Kidney epithelial cell (primary cell): ENCODE data around the gene HOXB5. TPM values are rescaled to one million over a fixed set of nuclear protein-coding genes. Genes with fewer than 3 reads are reported as not detected.
A peak's percentile ranks its signal among the peaks of the same experiment; 100 is the strongest.

ENCODE experiments used
- DNase-seq: peaks from one replicate; pipeline ENCODE4 v3.0.0-alpha.2; 2010; ENCODE audit warnings: low read depth
- H3K27me3 ChIP-seq: 2 replicates; pipeline ENCODE4 v1.6.0; 2011; ENCODE audit warnings: low read length; ENCODE audit not compliant: control insufficient read depth, insufficient read depth
- H3K36me3 ChIP-seq: 2 replicates; pipeline ENCODE4 v1.5.1; 2011; ENCODE audit warnings: low read length; ENCODE audit not compliant: control insufficient read depth, insufficient read depth
- H3K4me3 ChIP-seq: 2 replicates; pipeline ENCODE4 v1.5.1; 2011; ENCODE audit warnings: low read depth, mild to moderate bottlenecking, control low read depth, low read length
- CTCF ChIP-seq: IDR thresholded peaks from 2 replicates; pipeline ENCODE4 v1.5.1; 2011; ENCODE audit warnings: mild to moderate bottlenecking, moderate library complexity, low read length, control low read depth, inconsistent platforms; ENCODE audit not compliant: insufficient read depth, poor library complexity, severe bottlenecking
- total RNA-seq: library from RNA; depleted of rRNA; stranded (reverse); fragments of >200 nt; gene quantifications from 2 replicates; pipeline ENCODE4 v1.2.3, GENCODE V29; 2015

HOXB5 gene
- total RNA-seq, 1 donor from 2014 or later: 3.6 TPM

GRCh38 chr17:48579471-48579759 is 14.2 kb downstream of the HOXB5 start:
- peaks cover 3% of the 10 kb centered on the region for H3K36me3 ChIP-seq
- H3K4me3 ChIP-seq: peak overlapping the region; percentile 68
- H3K27me3 ChIP-seq: no peaks in the 10 kb centered on the region
- TF ChIP-seq CTCF: no peak
- DNase-seq: no peak

GRCh38 chr17:48578616-48579470 is 14.7 kb downstream of the HOXB5 start:
- Histone ChIP-seq H3K27me3 (no peaks in the 10 kb centered on the region), H3K4me3 (peak overlapping the region; percentile 68), H3K36me3 (peaks cover 3% of the 10 kb centered on the region)
- TF ChIP-seq CTCF: no peak
- DNase-seq: no peak

- no peaks in the 10 kb centered on the region for H3K27me3 ChIP-seq
- peak within 1 kb of the TSS; percentile 68 for H3K4me3 ChIP-seq
- DNase-seq: no peak
- H3K36me3 ChIP-seq: peaks cover 3% of the 10 kb centered on the region
- no peak for TF ChIP-seq CTCF
Measured at GRCh38 chr17:48577946-48578615, 15.5 kb downstream of the HOXB5 start, which contains the start of gene HOXB4. Gene HOXB4, minus strand, starts transcription at chr17:48578350. Its CDS starts 31 bp downstream, at chr17:48578319.

GRCh38 chr17:48577330-48577945 is 16.1 kb downstream of the HOXB5 start:
- DNase-seq: peak; percentile 84
- peak overlapping the region; percentile 68 for H3K4me3 ChIP-seq
- no peak for TF ChIP-seq CTCF
- peaks cover 3% of the 10 kb centered on the region for H3K36me3 ChIP-seq
- no peaks in the 10 kb centered on the region for H3K27me3 ChIP-seq

- Histone ChIP-seq H3K27me3 (no peaks in the 10 kb centered on the region), H3K36me3 (peaks cover 3% of the 10 kb centered on the region), H3K4me3 (peak overlapping the region; percentile 68)
- no peak for DNase-seq
- no peak for TF ChIP-seq CTCF
Measured at GRCh38 chr17:48576479-48577309, 16.9 kb downstream of the HOXB5 start.
